HG03108 (cell line): ENCODE results near the gene VGLL4.
A peak's percentile ranks its signal among the peaks of the same experiment; 100 is the strongest.
"Not testable (repeated sequence)": the region's sequence is repeated elsewhere in the genome, so short reads cannot be mapped to it uniquely, and the experiment has no call there.

Experiments used
- ATAC-seq: cut with Tn5 transposase; IDR thresholded peaks from one replicate; pipeline ENCODE4 v1.9.1; 2021; ENCODE audit warnings: moderate library complexity; ENCODE audit not compliant: unreplicated experiment

The VGLL4 gene

GRCh38 chr3:11643605-11644087, at the start of gene VGLL4:
VGLL4 (minus strand) TSS chr3:11643915; CDS start chr3:11643518, 397 bp downstream.
- ATAC-seq: peak; percentile 48

GRCh38 chr3:11692532-11692813, 48.8 kb upstream of the VGLL4 start:
- ATAC-seq: no peak

- ATAC-seq: no peak
Observed at GRCh38 chr3:11691767-11692531, 48.2 kb upstream of the VGLL4 start.

GRCh38 chr3:11690863-11691766, 47.4 kb upstream of the VGLL4 start:
- no peak for ATAC-seq

- ATAC-seq: no peak
Observed at GRCh38 chr3:11689749-11690148, 46.0 kb upstream of the VGLL4 start.

- ATAC-seq: not testable (repeated sequence)
Observed at GRCh38 chr3:11684980-11685379, 41.3 kb upstream of the VGLL4 start.

GRCh38 chr3:11680509-11680908, 36.8 kb upstream of the VGLL4 start:
- ATAC-seq: no peak

GRCh38 chr3:11679964-11680363, 36.2 kb upstream of the VGLL4 start:
- no peak for ATAC-seq

GRCh38 chr3:11672363-11672762, 28.6 kb upstream of the VGLL4 start:
- ATAC-seq: no peak

- ATAC-seq: no peak
Observed at GRCh38 chr3:11671648-11672100, 28.0 kb upstream of the VGLL4 start.

- ATAC-seq: no peak
Observed at GRCh38 chr3:11668243-11669235, 24.8 kb upstream of the VGLL4 start.

GRCh38 chr3:11665331-11665730, 21.6 kb upstream of the VGLL4 start:
- no peak for ATAC-seq

GRCh38 chr3:11662392-11662990, 18.8 kb upstream of the VGLL4 start:
- ATAC-seq: no peak

- no peak for ATAC-seq
Observed at GRCh38 chr3:11661827-11662226, 18.1 kb upstream of the VGLL4 start.

- ATAC-seq: no peak
Observed at GRCh38 chr3:11661052-11661656, 17.4 kb upstream of the VGLL4 start.

- ATAC-seq: no peak
Observed at GRCh38 chr3:11660242-11660641, 16.5 kb upstream of the VGLL4 start.

GRCh38 chr3:11658180-11658579, 14.5 kb upstream of the VGLL4 start:
- no peak for ATAC-seq

- no peak for ATAC-seq
Observed at GRCh38 chr3:11655196-11655928, 11.6 kb upstream of the VGLL4 start.

- ATAC-seq: no peak
Observed at GRCh38 chr3:11654166-11654565, 10.5 kb upstream of the VGLL4 start.
